ENCODE data around the gene BLVRA. TPM values are rescaled to one million over a fixed set of nuclear protein-coding genes. Genes with fewer than 3 reads are reported as not detected.
A peak's percentile ranks its signal among the peaks of the same experiment; 100 is the strongest.

BLVRA gene
- total and polyA plus RNA-seq, 2 donors (not counting 1 experiment from before 2014, with no cell fraction given), result 72.8 to 108 TPM

- H4K20me1 ChIP-seq (ENCODE audit: control insufficient read depth, extremely low read depth, insufficient read depth, low read length), result no peaks in the 10 kb centered on the region
These were observed 79.8 kb downstream of the BLVRA start for GRCh38 chr7:43838201-43838658.

GRCh38 chr7:43843296-43843695 is 84.8 kb downstream of the BLVRA start:
- TF ChIP-seq EZH2 (IDR thresholded peaks at IDR 0.05; ENCODE audit: low read length, missing control alignments) (no peak), CTCF (conservative IDR thresholded peaks at IDR 0.05 in 1 of 2, IDR thresholded peaks at IDR 0.05 in 1 of 2; ENCODE audit: low read depth in 1 of 2, low read length in 2 of 2) (no peak)
- H2AFZ ChIP-seq (ENCODE audit: low read length), result no peak overlapping the region
- H3K4me1 ChIP-seq (ENCODE audit: control insufficient read depth, extremely low read depth, insufficient read depth, low read length), result no peaks in the 10 kb centered on the region
- no peak overlapping the region for H3K4me3 ChIP-seq (replicated peaks in 1 of 4; ENCODE audit: control extremely low read depth in 1 of 4, insufficient read depth in 1 of 4, low read depth in 3 of 4, low read length in 4 of 4)
- H3K9ac ChIP-seq (ENCODE audit: insufficient read depth, low read length), result no peak overlapping the region
- no peaks in the 10 kb centered on the region for H3K27me3 ChIP-seq (ENCODE audit: control insufficient read depth, insufficient read depth, low read length)
- H3K4me2 ChIP-seq (ENCODE audit: extremely low read depth, insufficient read depth, low read length), result no peak overlapping the region
- no peaks in the 10 kb centered on the region for H3K9me3 ChIP-seq (ENCODE audit: control insufficient read depth, insufficient read depth, low read depth, low read length)
- H4K20me1 ChIP-seq (ENCODE audit: control insufficient read depth, extremely low read depth, insufficient read depth, low read length), result no peaks in the 10 kb centered on the region
- no peak for DNase-seq (ENCODE audit: low read depth in 2 of 2)
- H3K79me2 ChIP-seq (ENCODE audit: control insufficient read depth, insufficient read depth, low read length), result no peaks in the 10 kb centered on the region
- no peak overlapping the region for H3K27ac ChIP-seq (ENCODE audit: insufficient read depth, low read length)
- no peaks in the 10 kb centered on the region for H3K36me3 ChIP-seq (ENCODE audit: control insufficient read depth, insufficient read depth, low read length)

More at GRCh38 chr7:43838201-43838658, 79.8 kb downstream of the BLVRA start:
- H3K4me3 ChIP-seq (replicated peaks in 1 of 4; ENCODE audit: control extremely low read depth in 1 of 4, insufficient read depth in 1 of 4, low read depth in 3 of 4, low read length in 4 of 4), result peak overlapping the region in 2 of 4 experiments; percentile 35 to 43
- no peak overlapping the region for H3K9ac ChIP-seq (ENCODE audit: insufficient read depth, low read length)
- no peaks in the 10 kb centered on the region for H3K79me2 ChIP-seq (ENCODE audit: control insufficient read depth, insufficient read depth, low read length)
- H3K36me3 ChIP-seq (ENCODE audit: control insufficient read depth, insufficient read depth, low read length), result no peaks in the 10 kb centered on the region
- DNase-seq (ENCODE audit: low read depth in 2 of 2), result no peak
- no peaks in the 10 kb centered on the region for H3K4me1 ChIP-seq (ENCODE audit: control insufficient read depth, extremely low read depth, insufficient read depth, low read length)
- no peaks in the 10 kb centered on the region for H3K9me3 ChIP-seq (ENCODE audit: control insufficient read depth, insufficient read depth, low read depth, low read length)
- TF ChIP-seq EZH2 (IDR thresholded peaks at IDR 0.05; ENCODE audit: low read length, missing control alignments) (no peak), CTCF (conservative IDR thresholded peaks at IDR 0.05 in 1 of 2, IDR thresholded peaks at IDR 0.05 in 1 of 2; ENCODE audit: low read depth in 1 of 2, low read length in 2 of 2) (no peak)
- H2AFZ ChIP-seq (ENCODE audit: low read length), result peak overlapping the region; percentile 93
- no peak overlapping the region for H3K27ac ChIP-seq (ENCODE audit: insufficient read depth, low read length)
- H3K4me2 ChIP-seq (ENCODE audit: extremely low read depth, insufficient read depth, low read length), result peak overlapping the region; percentile 79
- H3K27me3 ChIP-seq (ENCODE audit: control insufficient read depth, insufficient read depth, low read length), result no peaks in the 10 kb centered on the region

GRCh38 chr7:43844257-43844656 is 85.8 kb downstream of the BLVRA start:
- TF ChIP-seq CTCF (conservative IDR thresholded peaks at IDR 0.05 in 1 of 2, IDR thresholded peaks at IDR 0.05 in 1 of 2; ENCODE audit: low read depth in 1 of 2, low read length in 2 of 2) (no peak), EZH2 (IDR thresholded peaks at IDR 0.05; ENCODE audit: low read length, missing control alignments) (no peak)
- Histone ChIP-seq H3K27ac (ENCODE audit: insufficient read depth, low read length) (no peak overlapping the region), H4K20me1 (ENCODE audit: control insufficient read depth, extremely low read depth, insufficient read depth, low read length) (no peaks in the 10 kb centered on the region), H3K4me3 (replicated peaks in 1 of 4; ENCODE audit: control extremely low read depth in 1 of 4, insufficient read depth in 1 of 4, low read depth in 3 of 4, low read length in 4 of 4) (no peak overlapping the region), H3K27me3 (ENCODE audit: control insufficient read depth, insufficient read depth, low read length) (no peaks in the 10 kb centered on the region), H3K9ac (ENCODE audit: insufficient read depth, low read length) (no peak overlapping the region), H2AFZ (ENCODE audit: low read length) (no peak overlapping the region), H3K36me3 (ENCODE audit: control insufficient read depth, insufficient read depth, low read length) (no peaks in the 10 kb centered on the region), H3K9me3 (ENCODE audit: control insufficient read depth, insufficient read depth, low read depth, low read length) (no peaks in the 10 kb centered on the region), H3K4me2 (ENCODE audit: extremely low read depth, insufficient read depth, low read length) (no peak overlapping the region), H3K79me2 (ENCODE audit: control insufficient read depth, insufficient read depth, low read length) (no peaks in the 10 kb centered on the region), H3K4me1 (ENCODE audit: control insufficient read depth, extremely low read depth, insufficient read depth, low read length) (no peaks in the 10 kb centered on the region)
- no peak for DNase-seq (ENCODE audit: low read depth in 2 of 2)
